Tibial artery (tissue), 4 donors: ENCODE measurements around the gene FSD1L.
A peak's percentile ranks its signal among the peaks of the same experiment; 100 is the strongest.

ENCODE experiments used
- DNase-seq, 2 donors: peaks; one replicate each; pipeline ENCODE4 v3.0.0-alpha.2; 2019
- H3K27ac ChIP-seq, 2 donors: fragments of 200-600 bp; sonication (generic) in 1 of 2; 1 replicate in 1 of 2; 2 replicates in 1 of 2; pipeline ENCODE4 v1.5.1; 2018 to 2019; ENCODE audit warnings: mild to moderate bottlenecking in 1 of 2
- H3K27me3 ChIP-seq, 2 donors: fragments of 200-600 bp; sonication (generic) in 1 of 2; one replicate each; pipeline versions ENCODE4 v1.5.1 to v1.6.0; 2016 to 2019
- H3K36me3 ChIP-seq, 3 donors: fragments of 200-600 bp; sonication (generic) in 2 of 3; one replicate each; pipeline ENCODE4 v1.5.1; 2016 to 2019; ENCODE audit warnings: mild to moderate bottlenecking in 2 of 3
- H3K4me1 ChIP-seq, 4 donors: fragments of 200-600 bp; sonication (generic) in 2 of 4; 1 replicate in 3 of 4; 2 replicates in 1 of 4; pipeline ENCODE4 v1.5.1; 2016 to 2019
- H3K4me3 ChIP-seq, 2 donors: fragments of 200-600 bp; sonication (generic) in 1 of 2; 1 replicate in 1 of 2; 2 replicates in 1 of 2; pipeline ENCODE4 v1.5.1; 2018 to 2019; ENCODE audit warnings: mild to moderate bottlenecking in 2 of 2
- H3K9me3 ChIP-seq, 3 donors: fragments of 200-600 bp; sonication (generic) in 1 of 3; one replicate each; pipeline ENCODE4 v1.5.1; 2016 to 2019
- CTCF ChIP-seq, 2 experiments: fragments of 200-600 bp in 1 of 2; fragments of 450-650 bp in 1 of 2; IDR thresholded peaks; one replicate each; pipeline ENCODE4 v1.5.1; 2017 to 2019; ENCODE audit warnings: antibody characterized with exemption in 2 of 2, mild to moderate bottlenecking in 1 of 2, moderate library complexity in 1 of 2
- intact Hi-C: fragments of 100-400 bp; cut with DNase I; formaldehyde crosslinking; loops from one replicate; pipeline ENCODE4 v1.15.0; 2023; ENCODE audit warnings: low total_unique reads

Gene FSD1L

DNA sequence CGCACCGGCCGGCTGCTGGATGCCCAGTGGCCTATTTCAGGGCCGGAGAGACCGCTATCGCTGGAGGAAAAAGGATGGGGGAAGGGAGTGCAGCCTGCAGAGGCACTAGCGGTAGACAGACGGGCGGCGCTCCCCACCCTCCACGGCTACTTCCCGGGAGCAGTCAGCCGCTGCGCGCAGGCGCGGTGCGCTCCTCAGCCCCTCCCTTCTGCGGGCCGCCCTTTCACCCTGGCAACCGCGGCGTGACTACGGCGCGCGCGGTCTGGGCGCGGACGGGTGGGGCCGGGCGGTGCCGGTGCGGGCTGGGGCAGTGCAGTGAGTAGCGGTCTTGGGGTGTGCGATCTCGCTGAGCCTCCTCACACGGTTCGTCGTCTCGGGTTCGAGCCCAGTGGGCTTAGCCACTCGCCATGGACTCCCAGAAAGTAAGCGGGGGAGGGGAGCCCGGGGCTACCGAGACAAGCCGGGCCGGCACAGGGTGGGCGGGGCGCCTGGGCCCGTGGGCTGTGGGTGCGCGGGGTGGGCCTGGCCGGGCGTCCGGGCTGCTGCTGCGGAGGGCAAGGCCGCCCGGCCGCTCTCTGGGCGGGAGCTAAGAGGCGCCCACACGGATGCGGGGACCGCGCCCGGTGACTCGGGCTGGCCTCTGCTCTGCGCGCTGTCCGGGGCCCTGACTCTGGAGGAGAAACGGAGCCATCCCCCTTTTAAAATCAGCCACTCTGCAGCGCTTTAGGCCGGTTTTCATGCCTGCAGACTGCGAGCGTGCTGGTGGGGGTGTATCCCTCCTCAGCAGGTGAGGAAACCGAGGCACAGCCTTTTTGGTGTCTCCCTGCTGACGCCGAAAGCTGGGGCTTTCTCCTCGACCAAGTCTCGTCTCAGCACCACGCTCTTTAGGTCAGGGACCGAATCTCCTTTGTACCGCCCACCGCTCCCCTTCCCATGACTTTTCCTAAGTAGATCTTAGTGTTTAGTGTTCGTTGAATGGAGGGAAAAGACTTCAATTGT is at the start of gene FSD1L:
Gene FSD1L (plus strand): TSS at position 221 of the 999 bp plus-strand sequence. CDS start 187 bp downstream, at position 408.
- Histone ChIP-seq H3K4me1 (peaks cover 0 to 14% (median 7%) of the 10 kb centered on the region in 4 donors), H3K27ac (peak within 1 kb of the TSS; percentile 75 to 80), H3K4me3 (peak within 1 kb of the TSS; percentile 73 to 96), H3K27me3 (no peaks in the 10 kb centered on the region), H3K9me3 (no peaks in the 10 kb centered on the region), H3K36me3 (no peaks in the 10 kb centered on the region)
- no peak for TF ChIP-seq CTCF (IDR thresholded peaks at IDR 0.05)
- DNase-seq = peak; percentile 87 to 94
- intact Hi-C loops = no loop called here

GRCh38 chr9:105399117-105399516 is 48.7 kb upstream of the FSD1L start:
- H3K27me3 ChIP-seq = no peaks in the 10 kb centered on the region
- no peak for TF ChIP-seq CTCF (IDR thresholded peaks at IDR 0.05)
- H3K9me3 ChIP-seq = no peaks in the 10 kb centered on the region

GRCh38 chr9:105401651-105402050 is 46.2 kb upstream of the FSD1L start:
- Histone ChIP-seq H3K36me3 (no peaks in the 10 kb centered on the region), H3K4me1 (no peaks in the 10 kb centered on the region), H3K9me3 (no peaks in the 10 kb centered on the region), H3K27ac (no peak overlapping the region), H3K4me3 (no peak overlapping the region), H3K27me3 (no peaks in the 10 kb centered on the region)
- DNase-seq = no peak
- intact Hi-C loops = no loop called here
- TF ChIP-seq CTCF (IDR thresholded peaks at IDR 0.05) = no peak

More at GRCh38 chr9:105399117-105399516, 48.7 kb upstream of the FSD1L start:
- intact Hi-C loops = no loop called here
- no peak for DNase-seq
- H3K27ac ChIP-seq = no peak overlapping the region
- no peaks in the 10 kb centered on the region for H3K36me3 ChIP-seq
- H3K4me1 ChIP-seq = no peaks in the 10 kb centered on the region
- H3K4me3 ChIP-seq = no peak overlapping the region

DNA sequence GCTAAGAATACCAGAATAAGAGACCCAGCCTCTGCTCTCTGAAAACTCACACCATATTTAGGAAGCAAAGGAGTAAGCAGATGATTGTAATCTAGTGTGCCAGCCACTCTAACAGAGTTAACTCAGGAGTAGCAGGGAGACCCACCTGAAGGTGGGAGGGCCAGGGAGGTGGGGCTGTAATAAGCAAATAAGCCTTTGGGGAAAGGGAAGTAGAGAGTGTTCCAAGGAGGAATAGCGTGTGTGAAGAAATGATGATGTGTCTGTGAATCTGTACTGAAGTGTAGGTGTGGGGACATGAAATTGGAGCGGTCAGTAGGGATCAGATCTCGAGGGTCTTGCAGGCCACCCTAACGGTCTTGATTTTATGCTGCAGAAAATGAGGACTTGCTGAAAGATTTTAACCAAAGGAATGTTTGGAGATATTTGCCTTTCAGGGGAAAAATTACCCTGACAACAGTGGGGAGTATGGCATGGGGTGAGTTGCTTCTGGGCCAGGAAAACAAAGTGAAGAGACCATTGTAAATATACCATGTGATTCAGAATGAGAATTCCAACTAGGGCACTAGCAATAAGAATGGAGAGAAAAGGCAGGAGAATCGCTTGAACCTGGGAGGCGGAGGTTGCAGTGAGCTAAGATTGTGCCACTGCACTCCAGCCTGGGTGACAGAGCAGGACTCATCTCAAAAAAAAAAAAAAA is 44.1 kb upstream of the FSD1L start:
- Histone ChIP-seq H3K4me3 (no peak overlapping the region), H3K36me3 (no peaks in the 10 kb centered on the region), H3K27ac (no peak overlapping the region), H3K9me3 (no peaks in the 10 kb centered on the region), H3K27me3 (no peaks in the 10 kb centered on the region), H3K4me1 (no peaks in the 10 kb centered on the region)
- intact Hi-C loops = no loop called here
- DNase-seq = no peak
- TF ChIP-seq CTCF (IDR thresholded peaks at IDR 0.05) = no peak

DNA sequence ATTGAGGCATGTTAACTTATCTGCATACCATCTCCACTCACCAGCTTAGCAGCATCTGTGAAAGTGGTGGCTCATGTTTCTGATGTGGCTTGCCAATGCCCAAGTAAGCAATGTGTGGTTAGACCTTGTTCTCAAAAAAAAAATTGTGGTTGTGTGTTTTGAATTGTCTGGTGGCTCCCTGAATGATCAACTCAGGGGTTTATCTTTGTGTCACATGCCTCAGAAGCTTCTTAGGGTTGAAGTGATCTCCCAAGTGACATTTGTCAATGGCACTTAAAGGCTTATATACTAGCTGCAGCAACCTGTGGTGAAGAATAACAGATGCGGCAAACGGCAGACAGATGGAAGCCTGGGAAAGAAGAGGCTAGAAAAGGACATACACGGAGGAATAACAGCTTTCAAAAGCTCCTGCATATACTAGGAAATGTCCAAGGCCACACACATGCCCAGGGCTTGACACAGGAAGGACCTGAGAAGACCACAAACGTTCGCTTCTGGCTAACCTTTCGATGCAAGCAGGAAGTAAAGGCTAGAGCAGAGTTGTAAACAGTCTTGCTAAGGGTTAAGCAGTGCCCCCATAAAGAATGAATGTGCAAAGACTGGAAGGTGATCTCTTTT is 42.2 kb upstream of the FSD1L start:
- Histone ChIP-seq H3K27ac (no peak overlapping the region), H3K4me1 (no peaks in the 10 kb centered on the region), H3K27me3 (no peaks in the 10 kb centered on the region), H3K36me3 (no peaks in the 10 kb centered on the region), H3K9me3 (peaks cover 0 to 8% (median 0%) of the 10 kb centered on the region in 3 donors), H3K4me3 (no peak overlapping the region)
- intact Hi-C loops = no loop called here
- no peak for TF ChIP-seq CTCF (IDR thresholded peaks at IDR 0.05)
- DNase-seq = no peak
